Measurements from ENCODE around the gene TFPT. TPM values are rescaled to one million over a fixed set of nuclear protein-coding genes. Genes with fewer than 3 reads are reported as not detected.

TFPT gene
- total and polyA plus RNA-seq, 2 of the 4 experiments (the other 2 are of a cell fraction) = 7.9 to 17.1 TPM

DNA sequence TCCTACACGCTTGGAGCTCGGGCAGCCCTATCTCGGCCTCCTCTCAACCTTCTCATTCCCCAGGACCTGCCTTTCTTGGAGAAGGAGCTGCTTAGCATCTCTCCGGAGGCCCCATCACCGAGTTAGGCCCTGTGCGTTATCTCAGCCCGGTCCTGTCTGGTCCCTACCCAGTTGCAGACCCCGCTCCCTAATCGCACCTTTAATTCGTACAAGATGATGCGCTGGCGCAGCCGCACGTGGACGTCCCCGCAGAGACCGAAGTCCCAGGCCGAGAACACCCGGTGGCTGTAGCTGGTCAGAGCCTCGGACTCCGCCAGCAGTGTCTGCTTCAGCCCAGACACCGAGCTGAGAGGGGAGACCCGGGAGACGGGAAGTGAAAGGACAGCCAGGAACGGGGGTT, 49.8 kb upstream of the TFPT start:
- H3K18ac ChIP-seq (ENCODE audit: low read depth, low read length) = no peak overlapping the region
- WGBS, 2 experiments (ENCODE audit: extremely low coverage in 2 of 2, insufficient read length in 1 of 2) = 92% methylated on average over 22 of the region's 25 CpGs; no CpG with 5 or more reads in 1 of the 2 experiments
- dilution Hi-C loops (cut with HindIII; ENCODE audit: low sequenced_read_pairs, unreplicated experiment) = no loop called here
- H4K20me1 ChIP-seq (ENCODE audit: insufficient read depth, low read length) = no peaks in the 10 kb centered on the region
- H3K9ac ChIP-seq (ENCODE audit: low read depth, low read length) = no peak overlapping the region
- CTCF ChIA-PET = no interaction called here
- no peak overlapping the region for H3K27ac ChIP-seq (ENCODE audit: insufficient read depth, low read length)
- H3K79me1 ChIP-seq (ENCODE audit: low read depth in 1 of 2, low read length in 2 of 2) = peaks cover 0 to 15% of the 10 kb centered on the region in 2 experiments; a peak in 1 of 4 replicates
- H2BK5ac ChIP-seq (ENCODE audit: low read depth, low read length, poor library complexity, severe bottlenecking) = no peak overlapping the region
- H3K4ac ChIP-seq (ENCODE audit: low read depth, low read length) = no peak overlapping the region
- no peak overlapping the region for H2BK120ac ChIP-seq (ENCODE audit: low read depth, low read length)
- no peak overlapping the region for H2BK15ac ChIP-seq (ENCODE audit: low read depth, low read length)
- peaks cover 6% of the 10 kb centered on the region; the same call in 1 of the 2 replicates for H3K4me1 ChIP-seq (ENCODE audit: control insufficient read depth, insufficient read depth, low read length)
- no peak overlapping the region for H2BK20ac ChIP-seq (ENCODE audit: low read depth, low read length)
- intact Hi-C loops (cut with micrococcal nuclease) = no loop called here
- no peak overlapping the region for H3K56ac ChIP-seq (ENCODE audit: extremely low read depth, insufficient read depth, low read length)
- no peak for TF ChIP-seq RAD21 (IDR thresholded peaks at IDR 0.05; ENCODE audit: low read length)
- TF ChIP-seq CEBPB (IDR thresholded peaks at IDR 0.05; ENCODE audit: low read depth, low read length) = no peak
- TF ChIP-seq FOS (IDR thresholded peaks at IDR 0.05; ENCODE audit: low read depth, low read length) = no peak
- no peak for TF ChIP-seq BHLHE40 (IDR thresholded peaks at IDR 0.05; ENCODE audit: low read depth, low read length)
- TF ChIP-seq SMC3 (IDR thresholded peaks at IDR 0.05; ENCODE audit: low read depth, low read length) = no peak
- TF ChIP-seq MAFK (IDR thresholded peaks at IDR 0.05; ENCODE audit: low read depth, low read length) = no peak
- TF ChIP-seq NFE2L2 (IDR thresholded peaks at IDR 0.05; ENCODE audit: low read depth, low read length) = no peak
- TF ChIP-seq, protein P1, sequence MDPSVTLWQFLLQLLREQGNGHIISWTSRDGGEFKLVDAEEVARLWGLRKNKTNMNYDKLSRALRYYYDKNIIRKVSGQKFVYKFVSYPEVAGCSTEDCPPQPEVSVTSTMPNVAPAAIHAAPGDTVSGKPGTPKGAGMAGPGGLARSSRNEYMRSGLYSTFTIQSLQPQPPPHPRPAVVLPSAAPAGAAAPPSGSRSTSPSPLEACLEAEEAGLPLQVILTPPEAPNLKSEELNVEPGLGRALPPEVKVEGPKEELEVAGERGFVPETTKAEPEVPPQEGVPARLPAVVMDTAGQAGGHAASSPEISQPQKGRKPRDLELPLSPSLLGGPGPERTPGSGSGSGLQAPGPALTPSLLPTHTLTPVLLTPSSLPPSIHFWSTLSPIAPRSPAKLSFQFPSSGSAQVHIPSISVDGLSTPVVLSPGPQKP (IDR thresholded peaks at IDR 0.05; ENCODE audit: borderline replicate concordance, low read depth, low read length) = no peak
- TF ChIP-seq CTCF (conservative IDR thresholded peaks at IDR 0.05; ENCODE audit: low read depth, low read length) = no peak
- no peak for TF ChIP-seq POLR2A (IDR thresholded peaks at IDR 0.05; ENCODE audit: low read depth, low read length)
- no peak for TF ChIP-seq MAZ (IDR thresholded peaks at IDR 0.05; ENCODE audit: borderline replicate concordance, low read depth, low read length)
- TF ChIP-seq MXI1 (IDR thresholded peaks at IDR 0.05; ENCODE audit: borderline replicate concordance, low read depth, low read length) = no peak
- H3K14ac ChIP-seq (replicated peaks; ENCODE audit: low read depth, low read length) = no peak overlapping the region
- POLR2A ChIA-PET (ENCODE audit: unreplicated experiment) = no interaction called here
- no peaks in the 10 kb centered on the region for H3K27me3 ChIP-seq (ENCODE audit: control insufficient read depth, insufficient read depth, low read length)
- H3K4me2 ChIP-seq (ENCODE audit: low read depth, low read length) = no peak overlapping the region
- BruUV-seq (replicated peaks) = no TSS peak
- H3K4me3 ChIP-seq (ENCODE audit: insufficient read depth, low read depth, low read length) = no peak overlapping the region
- H4K91ac ChIP-seq (ENCODE audit: insufficient read depth, low read depth, low read length) = no peak overlapping the region
- H2AFZ ChIP-seq (replicated peaks; ENCODE audit: low read length, poor library complexity) = no peak overlapping the region
- no peaks in the 10 kb centered on the region for H3K9me3 ChIP-seq (ENCODE audit: control insufficient read depth, insufficient read depth, low read length)
- peak overlapping the region; percentile 65 for H2AK9ac ChIP-seq (replicated peaks; ENCODE audit: low read depth, low read length, poor library complexity)
- H4K5ac ChIP-seq (ENCODE audit: low read depth, low read length) = no peak overlapping the region
- H3K36me3 ChIP-seq (ENCODE audit: control insufficient read depth, insufficient read depth, low read length) = no peaks in the 10 kb centered on the region
- no peak for ATAC-seq (ENCODE audit: low read depth)
- no peak for DNase-seq
- H3K23ac ChIP-seq (ENCODE audit: low read depth, low read length) = no peak overlapping the region
- in situ Hi-C loops (cut with MboI; ENCODE audit: low sequenced_read_pairs) = no loop called here
- H2AK5ac ChIP-seq (ENCODE audit: low read depth, low read length) = no peak overlapping the region
- H3K9me1 ChIP-seq (ENCODE audit: insufficient read depth, low read length) = no peaks in the 10 kb centered on the region; the same call in 1 of the 2 replicates
- H4K8ac ChIP-seq (ENCODE audit: low read depth in 2 of 2, low read length in 2 of 2) = no peak overlapping the region

Measured in IMR-90 (cell line).